ENCODE measurements around the gene CIDEC. TPM values are rescaled to one million over a fixed set of nuclear protein-coding genes. Genes with fewer than 3 reads are reported as not detected.
A peak's percentile ranks its signal among the peaks of the same experiment; 100 is the strongest.

The CIDEC gene
- total RNA-seq, 1 donor from 2014 or later, result not detected

- H3K4me1 Mint-ChIP-seq, result peaks cover 9% of the 10 kb centered on the region
Measured at GRCh38 chr3:9886328-9886727, 6.3 kb upstream of the CIDEC start.

GRCh38 chr3:9884555-9885165 lies 4.6 kb upstream of the CIDEC start:
- H3K4me1 Mint-ChIP-seq, result peaks cover 6% of the 10 kb centered on the region
- no peak overlapping the region for H3K4me3 Mint-ChIP-seq
- H3K27ac Mint-ChIP-seq, result peak overlapping the region; percentile 33

More at GRCh38 chr3:9886328-9886727, 6.3 kb upstream of the CIDEC start:
- Mint-ChIP-seq H3K9me3 (no peaks in the 10 kb centered on the region), H3K27ac (no peak overlapping the region), H3K4me3 (no peak overlapping the region), H3K27me3 (ENCODE audit: low read depth) (no peaks in the 10 kb centered on the region), H3K36me3 (peaks cover 1% of the 10 kb centered on the region)
- no peak for TF ChIP-seq CTCF (IDR thresholded peaks at IDR 0.05; ENCODE audit: unreplicated experiment)
- DNase-seq (ENCODE audit: low spot score in 2 of 2, unreplicated experiment in 2 of 2), result no peak

GRCh38 chr3:9883706-9884554 lies 3.9 kb upstream of the CIDEC start:
- no peaks in the 10 kb centered on the region for H3K9me3 Mint-ChIP-seq
- no peak for DNase-seq (ENCODE audit: low spot score in 2 of 2, unreplicated experiment in 2 of 2)
- peaks cover 6% of the 10 kb centered on the region for H3K4me1 Mint-ChIP-seq
- no peak overlapping the region for H3K4me3 Mint-ChIP-seq
- no peak for TF ChIP-seq CTCF (IDR thresholded peaks at IDR 0.05; ENCODE audit: unreplicated experiment)
- H3K36me3 Mint-ChIP-seq, result no peaks in the 10 kb centered on the region
- no peaks in the 10 kb centered on the region for H3K27me3 Mint-ChIP-seq (ENCODE audit: low read depth)
- peak overlapping the region; percentile 33 for H3K27ac Mint-ChIP-seq

More at GRCh38 chr3:9884555-9885165, 4.6 kb upstream of the CIDEC start:
- no peak for DNase-seq (ENCODE audit: low spot score in 2 of 2, unreplicated experiment in 2 of 2)
- no peaks in the 10 kb centered on the region for H3K9me3 Mint-ChIP-seq
- no peak for TF ChIP-seq CTCF (IDR thresholded peaks at IDR 0.05; ENCODE audit: unreplicated experiment)
- no peaks in the 10 kb centered on the region for H3K27me3 Mint-ChIP-seq (ENCODE audit: low read depth)
- H3K36me3 Mint-ChIP-seq, result no peaks in the 10 kb centered on the region

- Mint-ChIP-seq H3K9me3 (no peaks in the 10 kb centered on the region), H3K4me1 (peaks cover 6% of the 10 kb centered on the region), H3K36me3 (no peaks in the 10 kb centered on the region), H3K27me3 (ENCODE audit: low read depth) (no peaks in the 10 kb centered on the region), H3K4me3 (no peak overlapping the region), H3K27ac (no peak overlapping the region)
- no peak for TF ChIP-seq CTCF (IDR thresholded peaks at IDR 0.05; ENCODE audit: unreplicated experiment)
- DNase-seq (ENCODE audit: low spot score in 2 of 2, unreplicated experiment in 2 of 2), result no peak
Measured at GRCh38 chr3:9881441-9881840, 1.4 kb upstream of the CIDEC start.

- H3K27me3 Mint-ChIP-seq (ENCODE audit: low read depth), result no peaks in the 10 kb centered on the region
- H3K4me3 Mint-ChIP-seq, result no peak overlapping the region
- peaks cover 2% of the 10 kb centered on the region for H3K4me1 Mint-ChIP-seq
- no peak for TF ChIP-seq CTCF (IDR thresholded peaks at IDR 0.05; ENCODE audit: unreplicated experiment)
- no peak for DNase-seq (ENCODE audit: low spot score in 2 of 2, unreplicated experiment in 2 of 2)
- no peak overlapping the region for H3K27ac Mint-ChIP-seq
- H3K9me3 Mint-ChIP-seq, result no peaks in the 10 kb centered on the region
- H3K36me3 Mint-ChIP-seq, result no peaks in the 10 kb centered on the region
Measured at GRCh38 chr3:9878700-9879099, 1.4 kb downstream of the CIDEC start.
